HUES64 (cell line): ENCODE measurements around the gene TCERG1L.
"Not testable (repeated sequence)": the region's sequence is repeated elsewhere in the genome, so short reads cannot be mapped to it uniquely, and the experiment has no call there.

Experiments
- H3K27ac ChIP-seq: 2 replicates; pipeline ENCODE4 v1.7.0; 2013; ENCODE audit warnings: low read depth, low read length, inconsistent platforms
- H3K27me3 ChIP-seq: 2 replicates; pipeline ENCODE4 v1.6.1; 2013; ENCODE audit warnings: mild to moderate bottlenecking, low read length; ENCODE audit not compliant: insufficient read depth
- H3K36me3 ChIP-seq: 2 replicates; pipeline ENCODE4 v1.6.1; 2013; ENCODE audit warnings: mild to moderate bottlenecking, low read length; ENCODE audit not compliant: insufficient read depth
- H3K4me1 ChIP-seq: 2 replicates; pipeline ENCODE4 v1.6.1; 2013; ENCODE audit warnings: mild to moderate bottlenecking, low read length, moderate library complexity; ENCODE audit not compliant: insufficient read depth
- H3K4me3 ChIP-seq: 2 replicates; pipeline ENCODE4 v1.5.1; 2013; ENCODE audit warnings: mild to moderate bottlenecking, low read length, moderate library complexity
- H3K9ac ChIP-seq: 2 replicates; pipeline ENCODE4 v1.6.1; 2013; ENCODE audit warnings: mild to moderate bottlenecking, low read depth, low read length
- H3K9me3 ChIP-seq: 2 replicates; pipeline ENCODE4 v1.6.1; 2013; ENCODE audit warnings: low read depth, low read length; ENCODE audit not compliant: insufficient read depth
- WGBS: fragments of 150-250, 120-280 bp; methylation state at CpG from one replicate; pipeline ENCODE4 v1.1.7; 2013; ENCODE audit warnings: missing lambda C conversion rate; 5-methylcytosine and 5-hydroxymethylcytosine counted together

Gene TCERG1L

DNA sequence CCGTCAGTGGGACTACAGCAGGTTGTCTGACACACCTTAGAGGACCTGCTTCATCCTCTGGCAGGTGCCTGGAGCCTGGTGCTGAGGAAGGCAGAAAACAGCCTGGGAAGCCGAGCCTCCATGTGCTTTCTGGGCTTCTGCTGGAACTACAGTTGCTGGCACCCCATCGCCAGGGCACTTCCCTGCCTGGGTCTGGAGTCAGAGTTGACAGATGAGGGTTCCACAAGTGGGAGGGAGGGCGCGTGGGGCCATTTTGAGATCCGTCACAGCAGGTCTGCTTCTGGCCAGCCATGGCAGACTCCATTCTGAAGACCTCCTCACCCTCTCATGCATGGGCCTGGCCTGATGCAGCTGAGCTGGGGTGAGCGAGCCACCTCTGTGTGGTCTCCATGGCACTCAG lies 33.2 kb upstream of the TCERG1L start:
- 92% methylated on average over 7 of the region's 7 CpGs for WGBS
- no peak overlapping the region for H3K4me3 ChIP-seq
- H3K4me1 ChIP-seq: no peaks in the 10 kb centered on the region
- no peaks in the 10 kb centered on the region for H3K36me3 ChIP-seq
- H3K9ac ChIP-seq: no peak overlapping the region
- H3K9me3 ChIP-seq: no peaks in the 10 kb centered on the region
- no peaks in the 10 kb centered on the region for H3K27me3 ChIP-seq
- H3K27ac ChIP-seq: no peak overlapping the region

DNA sequence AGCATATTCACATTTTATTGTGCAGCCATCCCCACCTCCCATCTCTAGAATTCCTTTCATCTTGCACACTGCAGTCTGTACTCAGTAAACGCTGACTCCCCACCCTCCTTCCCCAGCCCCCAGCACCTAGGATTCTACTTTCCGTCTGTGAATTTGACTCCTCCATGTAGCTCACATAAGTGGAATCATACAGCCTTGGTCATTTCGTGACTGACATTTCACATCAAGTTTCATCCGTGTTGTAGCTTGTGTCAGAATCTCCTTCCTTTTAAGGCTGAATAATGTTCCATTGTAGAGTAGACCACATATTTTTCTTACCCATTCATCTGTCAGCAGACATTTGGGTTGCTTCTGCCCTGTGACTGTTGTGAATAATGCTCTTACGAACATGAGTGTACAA lies 26.2 kb upstream of the TCERG1L start:
- H3K4me3 ChIP-seq: no peak overlapping the region
- peaks cover 5% of the 10 kb centered on the region; the same call in 1 of the 2 replicates for H3K9me3 ChIP-seq
- H3K27me3 ChIP-seq: no peaks in the 10 kb centered on the region
- H3K36me3 ChIP-seq: no peaks in the 10 kb centered on the region
- H3K9ac ChIP-seq: no peak overlapping the region
- H3K27ac ChIP-seq: no peak overlapping the region
- 89% methylated on average over 5 of the region's 5 CpGs for WGBS
- no peaks in the 10 kb centered on the region for H3K4me1 ChIP-seq

DNA sequence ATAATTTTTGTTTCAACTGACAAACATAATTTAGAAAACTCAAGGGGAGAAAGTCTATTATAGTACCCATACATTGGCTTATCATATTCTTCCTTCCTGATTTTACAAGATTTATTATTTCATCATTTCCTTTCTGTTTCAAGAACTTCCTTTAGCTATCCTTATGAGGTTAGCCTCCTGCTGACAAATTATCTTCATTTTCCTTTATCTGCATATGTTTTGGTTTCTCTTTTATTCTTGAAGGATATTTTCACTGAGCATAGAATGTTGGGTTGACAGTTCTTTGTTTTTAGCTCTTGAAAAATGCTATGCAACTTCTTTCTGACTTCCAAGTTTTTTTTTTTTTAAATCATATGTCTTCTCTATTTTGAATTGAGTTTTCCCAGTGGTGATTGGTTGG lies 21.3 kb upstream of the TCERG1L start:
- no peak overlapping the region for H3K27ac ChIP-seq
- H3K4me3 ChIP-seq: no peak overlapping the region
- H3K9ac ChIP-seq: no peak overlapping the region
- H3K36me3 ChIP-seq: no peaks in the 10 kb centered on the region
- no peaks in the 10 kb centered on the region for H3K27me3 ChIP-seq
- H3K9me3 ChIP-seq: no peaks in the 10 kb centered on the region
- H3K4me1 ChIP-seq: no peaks in the 10 kb centered on the region

DNA sequence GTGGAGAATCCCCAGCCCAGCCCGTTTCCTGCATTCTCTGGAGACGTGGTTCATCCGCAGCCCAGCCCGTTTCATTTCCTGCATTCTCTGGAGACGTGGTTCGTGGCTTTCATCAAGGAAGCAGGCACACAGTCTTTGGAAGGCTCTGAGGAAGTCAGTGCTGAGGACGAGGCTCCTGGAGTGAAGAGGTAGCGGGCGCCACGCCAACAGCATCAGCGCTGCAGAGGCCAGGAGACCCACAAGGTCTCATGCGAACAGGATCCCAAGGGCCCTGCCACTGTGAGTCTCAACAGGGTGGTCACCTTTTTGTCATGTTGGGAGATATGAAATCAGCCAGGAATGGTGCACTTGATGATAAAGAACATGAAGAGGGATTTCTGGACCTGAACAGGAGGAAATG lies 12.4 kb upstream of the TCERG1L start:
- no peak overlapping the region for H3K4me3 ChIP-seq
- H3K9ac ChIP-seq: no peak overlapping the region
- H3K9me3 ChIP-seq: no peaks in the 10 kb centered on the region
- WGBS: 92% methylated on average over 12 of the region's 12 CpGs
- H3K36me3 ChIP-seq: no peaks in the 10 kb centered on the region
- H3K4me1 ChIP-seq: peaks cover 24% of the 10 kb centered on the region
- peaks cover 14% of the 10 kb centered on the region for H3K27me3 ChIP-seq
- H3K27ac ChIP-seq: no peak overlapping the region

DNA sequence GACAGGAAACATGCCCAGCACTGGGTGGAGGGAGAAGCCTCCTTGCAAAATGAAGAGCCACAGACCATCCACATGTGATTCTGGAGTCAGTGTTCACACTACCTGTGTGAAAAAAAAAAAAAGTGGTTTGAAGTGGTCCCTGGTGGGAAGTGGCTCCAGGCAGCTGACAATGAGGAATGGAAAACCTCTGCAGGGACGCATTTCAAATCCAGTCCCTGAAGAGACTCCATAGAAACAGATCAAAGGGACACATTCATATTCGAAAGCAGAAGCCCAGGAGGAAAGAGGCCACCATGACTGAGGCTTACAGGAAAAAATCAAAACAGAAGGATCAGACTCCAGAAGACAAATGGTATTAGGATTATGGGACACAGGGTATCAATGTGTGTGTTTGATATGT lies 11.5 kb upstream of the TCERG1L start:
- H3K4me3 ChIP-seq: no peak overlapping the region

DNA sequence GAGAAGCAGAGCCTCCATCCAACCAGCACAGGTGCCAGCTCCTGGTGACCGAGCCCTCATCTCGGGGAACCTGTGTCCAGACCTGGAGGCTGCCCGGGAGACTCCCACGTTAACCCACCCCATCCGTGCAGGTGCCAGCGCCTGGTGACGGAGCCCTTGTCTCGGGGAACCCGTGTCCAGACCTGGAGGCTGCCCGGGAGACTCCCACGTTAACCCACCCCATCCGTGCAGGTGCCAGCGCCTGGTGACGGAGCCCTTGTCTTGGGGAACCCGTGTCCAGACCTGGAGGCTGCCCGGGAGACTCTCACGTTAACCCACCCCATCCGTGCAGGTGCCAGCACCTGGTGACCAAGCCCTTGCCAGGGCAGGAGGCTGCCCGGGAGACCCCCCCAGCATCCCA lies 11.1 kb upstream of the TCERG1L start:
- H3K36me3 ChIP-seq, H3K27ac ChIP-seq, H3K9ac ChIP-seq, H3K9me3 ChIP-seq, H3K4me3 ChIP-seq: not testable (repeated sequence)
- peaks cover 14% of the 10 kb centered on the region for H3K27me3 ChIP-seq
- WGBS: 94% methylated on average over 19 of the region's 19 CpGs
- H3K4me1 ChIP-seq: peaks cover 24% of the 10 kb centered on the region

More for the DNA sequence above, 11.5 kb upstream of the TCERG1L start:
- 74% methylated on average over 2 of the region's 2 CpGs for WGBS
- H3K27ac ChIP-seq: no peak overlapping the region
- H3K27me3 ChIP-seq: peaks cover 14% of the 10 kb centered on the region
- H3K36me3 ChIP-seq: no peaks in the 10 kb centered on the region
- no peak overlapping the region for H3K9ac ChIP-seq
- no peaks in the 10 kb centered on the region for H3K9me3 ChIP-seq
- H3K4me1 ChIP-seq: peaks cover 24% of the 10 kb centered on the region

DNA sequence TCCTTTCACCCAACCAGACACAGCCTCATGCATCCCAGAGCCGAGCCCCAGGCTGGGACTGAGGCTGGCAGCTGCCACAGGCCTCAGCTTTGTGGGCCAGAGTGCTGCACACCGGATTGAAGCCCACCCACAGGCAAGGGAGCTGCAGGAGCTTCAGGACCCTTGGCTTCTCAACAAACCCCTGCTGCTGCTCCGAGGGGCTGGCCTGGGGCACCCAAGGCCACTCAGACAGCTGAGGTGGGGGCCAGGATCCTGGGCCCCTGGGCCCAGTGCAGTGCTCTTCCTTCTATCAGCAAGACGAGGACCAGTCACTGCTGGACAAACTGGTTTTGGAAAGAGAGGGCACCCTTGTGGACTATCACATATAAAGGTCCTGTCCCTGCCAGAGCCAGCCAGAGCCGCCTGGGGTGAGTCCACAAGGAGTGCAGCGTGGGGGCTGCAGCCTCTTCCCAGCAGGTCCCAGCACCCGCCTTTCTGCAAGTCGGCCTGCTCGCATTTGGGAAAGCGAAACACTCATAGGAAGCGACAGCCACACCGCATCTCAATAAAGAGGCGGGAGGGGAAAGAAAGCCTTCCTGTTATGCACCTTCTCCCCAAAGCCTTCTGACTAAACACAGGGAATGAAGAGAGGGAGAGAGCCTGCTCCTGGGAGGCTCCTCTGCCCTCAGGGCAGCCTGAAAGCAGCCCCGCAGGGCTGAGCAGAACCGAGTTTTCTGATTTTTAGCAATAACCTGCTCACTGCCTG lies 9.5 kb upstream of the TCERG1L start:
- no peak overlapping the region for H3K4me3 ChIP-seq
- no peak overlapping the region for H3K9ac ChIP-seq
- H3K9me3 ChIP-seq: no peaks in the 10 kb centered on the region
- H3K4me1 ChIP-seq: peaks cover 21% of the 10 kb centered on the region
- H3K27me3 ChIP-seq: peaks cover 14% of the 10 kb centered on the region
- H3K36me3 ChIP-seq: no peaks in the 10 kb centered on the region
- WGBS: 38% methylated on average over 15 of the region's 15 CpGs
- H3K27ac ChIP-seq: no peak overlapping the region

DNA sequence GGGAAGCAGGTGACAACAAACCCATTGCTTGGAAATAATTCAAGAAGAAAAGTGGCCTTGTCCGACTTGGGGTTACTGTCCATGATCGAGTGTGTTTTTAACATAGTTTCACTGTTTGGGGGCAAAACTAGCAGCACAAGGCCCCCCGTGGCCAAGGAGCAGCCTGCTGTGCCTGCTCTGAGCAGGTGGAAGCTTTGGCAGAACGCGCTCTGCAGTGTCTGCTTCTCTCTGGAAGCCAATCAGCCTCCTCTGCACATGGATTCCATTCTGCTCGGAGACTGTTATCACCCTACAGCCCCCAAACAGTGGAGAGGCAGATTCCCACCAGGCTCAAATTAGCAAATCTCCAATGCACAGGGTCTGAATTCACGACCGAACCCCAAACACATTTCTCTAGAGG lies 7.3 kb upstream of the TCERG1L start:
- H3K9me3 ChIP-seq: no peaks in the 10 kb centered on the region
- WGBS: 92% methylated on average over 8 of the region's 8 CpGs
- no peak overlapping the region for H3K4me3 ChIP-seq
- H3K9ac ChIP-seq: no peak overlapping the region
- no peak overlapping the region for H3K27ac ChIP-seq
- H3K27me3 ChIP-seq: peaks cover 16% of the 10 kb centered on the region; the same call in 1 of the 2 replicates
- H3K36me3 ChIP-seq: no peaks in the 10 kb centered on the region
- peaks cover 23% of the 10 kb centered on the region for H3K4me1 ChIP-seq

DNA sequence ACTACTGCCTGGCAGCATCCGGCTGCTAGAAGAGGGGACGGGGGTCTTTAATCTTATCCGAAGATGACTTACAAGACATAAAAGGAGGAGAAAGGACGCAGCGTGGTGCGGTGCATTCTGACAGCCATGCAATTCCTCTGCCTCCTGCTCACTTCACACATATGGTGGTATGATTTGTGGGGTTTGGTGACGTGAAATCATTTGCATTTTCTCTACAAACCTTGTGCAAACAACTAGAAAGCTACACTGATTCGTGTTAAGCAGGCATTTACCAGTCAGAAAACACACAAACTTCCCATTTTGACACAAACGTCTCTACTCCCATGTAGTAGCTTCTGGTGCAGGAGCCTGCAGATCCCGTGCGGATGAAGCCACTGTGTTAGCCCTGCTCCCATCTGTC lies 6.8 kb upstream of the TCERG1L start:
- Histone ChIP-seq H3K27ac (no peak overlapping the region), H3K4me3 (no peak overlapping the region), H3K9me3 (no peaks in the 10 kb centered on the region), H3K4me1 (peaks cover 19% of the 10 kb centered on the region), H3K9ac (no peak overlapping the region), H3K36me3 (no peaks in the 10 kb centered on the region), H3K27me3 (peaks cover 17% of the 10 kb centered on the region; the same call in 1 of the 2 replicates)
- WGBS: 90% methylated on average over 10 of the region's 11 CpGs

DNA sequence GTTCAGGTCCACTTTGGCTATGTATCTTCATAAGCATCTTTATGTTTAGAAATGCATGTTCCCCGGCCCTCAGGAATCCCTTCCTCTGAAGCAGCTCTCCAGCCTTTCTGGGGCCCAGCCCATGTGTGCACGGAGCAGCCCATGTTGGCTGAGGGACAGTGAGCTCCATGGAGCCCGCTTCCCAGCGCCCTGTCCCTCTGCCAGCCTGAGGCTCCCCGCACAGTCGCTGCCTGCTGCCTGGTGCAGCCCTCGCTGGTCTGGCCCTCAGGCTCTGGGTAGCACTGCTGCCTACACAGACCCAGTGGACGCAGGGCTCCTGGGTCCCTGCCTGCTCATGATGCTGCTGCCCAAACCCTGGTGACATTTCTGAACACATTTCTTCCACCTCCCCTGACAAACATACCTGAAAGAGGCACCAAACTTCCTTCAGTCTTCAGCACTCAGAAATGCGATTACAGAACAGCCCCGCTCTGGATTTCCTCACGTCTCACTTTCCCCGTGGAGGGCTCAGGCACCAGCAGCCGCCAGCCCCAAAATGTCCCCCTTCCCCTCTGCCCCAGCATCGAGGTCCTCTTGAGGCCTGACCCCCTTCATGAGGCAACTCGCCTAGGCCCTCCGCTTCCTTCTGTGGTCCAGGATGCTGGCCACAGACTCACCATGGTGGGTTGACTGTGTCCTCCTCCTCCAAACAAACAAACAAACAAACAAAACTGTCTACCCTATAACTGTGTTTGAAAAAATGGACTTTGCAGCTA lies 5.0 kb upstream of the TCERG1L start:
- H3K27ac ChIP-seq: no peak overlapping the region
- no peaks in the 10 kb centered on the region for H3K9me3 ChIP-seq
- peaks cover 11% of the 10 kb centered on the region for H3K4me1 ChIP-seq
- 92% methylated on average over 16 of the region's 16 CpGs for WGBS
- no peak overlapping the region for H3K9ac ChIP-seq
- peaks cover 17% of the 10 kb centered on the region; the same call in 1 of the 2 replicates for H3K27me3 ChIP-seq
- H3K36me3 ChIP-seq: no peaks in the 10 kb centered on the region
- no peak overlapping the region for H3K4me3 ChIP-seq

DNA sequence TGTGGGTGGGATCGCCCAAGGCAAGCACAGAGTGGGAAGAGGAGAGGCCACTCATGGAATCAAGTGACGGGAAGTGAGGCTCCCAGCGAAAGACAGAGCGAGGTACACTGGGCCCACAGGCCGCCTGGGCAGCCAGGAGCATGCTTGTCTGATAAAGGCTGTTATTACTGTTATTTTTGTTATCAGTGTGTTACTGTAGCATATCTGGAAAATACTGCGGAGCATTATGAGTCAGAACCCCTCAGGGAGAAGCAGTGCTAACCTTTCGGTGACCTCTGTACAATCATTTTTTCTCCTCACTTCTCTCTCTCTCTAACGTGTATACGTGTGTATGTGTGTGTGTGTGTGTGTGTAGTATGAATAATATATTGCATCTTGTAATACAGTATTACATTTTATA lies 3.8 kb upstream of the TCERG1L start:
- WGBS: 95% methylated on average over 7 of the region's 9 CpGs
- Histone ChIP-seq H3K27ac (no peak overlapping the region), H3K27me3 (peaks cover 26% of the 10 kb centered on the region), H3K9ac (no peak overlapping the region), H3K9me3 (no peaks in the 10 kb centered on the region), H3K4me3 (no peak overlapping the region), H3K36me3 (no peaks in the 10 kb centered on the region), H3K4me1 (peaks cover 5% of the 10 kb centered on the region; the same call in 1 of the 2 replicates)
